AG04449 (cell line): ENCODE data around the gene TOX2.

ENCODE experiments used
- CTCF ChIA-PET: fragments of 350-600 bp; formaldehyde crosslinking; extraction: SDS; loops from one replicate; lab custom pipeline; 2021; ENCODE audit warnings: antibody characterized with exemption; lab: Yijun Ruan, JAX
- POLR2A ChIA-PET: fragments of 400-600, 350-600 bp; formaldehyde crosslinking; extraction: SDS; loops from one replicate; lab custom pipeline; 2020; ENCODE audit warnings: antibody characterized with exemption, inconsistent platforms; lab: Yijun Ruan, JAX
- DNase-seq: peaks from one replicate; pipeline ENCODE4 v3.0.0-alpha.2; 2010; ENCODE audit warnings: low read depth, low spot score
- H3K4me3 ChIP-seq: 2 replicates; pipeline ENCODE4 v1.5.1; 2011; ENCODE audit warnings: low read depth, mild to moderate bottlenecking, control low read depth, low read length
- CTCF ChIP-seq: IDR thresholded peaks from one replicate; pipeline ENCODE4 v1.5.1; 2011; ENCODE audit warnings: mild to moderate bottlenecking, moderate library complexity, low read length, control low read depth, inconsistent platforms; ENCODE audit not compliant: insufficient read depth; ENCODE audit errors: missing control alignments

Gene TOX2

GRCh38 chr20:44064501-44065400 lies 150.1 kb downstream of the TOX2 start:
- DNase-seq = no peak
- no peak overlapping the region for H3K4me3 ChIP-seq
- POLR2A ChIA-PET = no interaction called here
- TF ChIP-seq CTCF = no peak
- CTCF ChIA-PET = interaction anchor here (1.3 kb wide), 2 partner anchors 16 kb away, joined by 3 read pairs; no protein-coding TSS in a partner anchor

GRCh38 chr20:44065401-44066340 lies 151.0 kb downstream of the TOX2 start:
- POLR2A ChIA-PET = no interaction called here
- no peak for TF ChIP-seq CTCF
- DNase-seq = no peak
- CTCF ChIA-PET = interaction anchor here (1.3 kb wide), 1 partner anchor 15 kb away, joined by 3 read pairs; no protein-coding TSS in a partner anchor
- no peak overlapping the region for H3K4me3 ChIP-seq

DNA sequence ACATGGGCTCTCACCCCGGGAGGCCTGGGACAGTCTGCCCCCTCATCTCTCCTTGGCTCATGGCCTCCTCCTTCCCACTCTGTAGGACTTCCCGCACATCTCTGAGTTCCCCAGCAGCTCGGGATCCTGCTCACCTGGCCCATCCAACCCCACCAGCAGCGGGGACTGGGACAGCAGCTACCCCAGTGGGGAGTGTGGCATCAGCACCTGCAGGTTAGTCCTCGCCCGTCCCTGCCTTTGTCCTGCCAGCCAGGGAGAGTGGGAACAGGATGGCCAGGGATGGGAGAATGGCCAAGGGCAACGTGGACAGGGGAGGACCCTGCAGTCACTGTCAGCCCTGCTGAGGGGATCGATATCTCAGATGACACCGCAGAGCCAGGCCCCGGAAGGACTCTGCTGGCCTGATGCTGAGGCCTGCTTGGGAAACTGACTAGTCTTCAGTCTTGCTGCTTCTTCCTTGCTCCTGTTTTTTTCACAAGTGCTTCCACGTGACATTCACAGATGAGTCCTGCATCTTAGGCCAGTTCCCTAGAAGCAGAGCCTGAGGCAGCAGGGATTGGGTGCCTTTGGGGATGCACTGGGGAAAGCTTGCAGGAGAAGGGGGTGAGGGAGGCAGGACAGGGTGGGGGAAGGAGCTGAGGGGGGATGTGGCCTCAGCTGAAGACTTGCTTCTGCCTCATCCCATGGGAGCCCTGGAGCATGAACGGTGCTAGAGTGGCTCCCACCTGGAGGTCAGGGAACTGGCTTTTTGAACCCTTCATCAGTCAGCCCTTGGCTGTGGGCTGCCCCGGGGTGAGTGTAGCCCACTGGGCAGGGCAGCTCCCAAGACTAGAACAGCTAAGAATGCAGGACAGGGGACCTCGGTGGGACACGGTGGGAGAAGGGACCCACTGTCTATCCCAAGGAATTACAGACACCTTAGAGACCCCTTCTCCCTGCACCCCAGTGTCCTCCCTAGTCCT lies 152.3 kb downstream of the TOX2 start:
- POLR2A ChIA-PET = no interaction called here
- H3K4me3 ChIP-seq = no peak overlapping the region
- CTCF ChIA-PET = no interaction called here
- TF ChIP-seq CTCF = no peak
- DNase-seq = no peak

- ChIA-PET CTCF (no interaction called here), POLR2A (no interaction called here)
- TF ChIP-seq CTCF = no peak
- DNase-seq = no peak
- no peak overlapping the region for H3K4me3 ChIP-seq
These were observed 153.0 kb downstream of the TOX2 start for GRCh38 chr20:44067650-44068081.

DNA sequence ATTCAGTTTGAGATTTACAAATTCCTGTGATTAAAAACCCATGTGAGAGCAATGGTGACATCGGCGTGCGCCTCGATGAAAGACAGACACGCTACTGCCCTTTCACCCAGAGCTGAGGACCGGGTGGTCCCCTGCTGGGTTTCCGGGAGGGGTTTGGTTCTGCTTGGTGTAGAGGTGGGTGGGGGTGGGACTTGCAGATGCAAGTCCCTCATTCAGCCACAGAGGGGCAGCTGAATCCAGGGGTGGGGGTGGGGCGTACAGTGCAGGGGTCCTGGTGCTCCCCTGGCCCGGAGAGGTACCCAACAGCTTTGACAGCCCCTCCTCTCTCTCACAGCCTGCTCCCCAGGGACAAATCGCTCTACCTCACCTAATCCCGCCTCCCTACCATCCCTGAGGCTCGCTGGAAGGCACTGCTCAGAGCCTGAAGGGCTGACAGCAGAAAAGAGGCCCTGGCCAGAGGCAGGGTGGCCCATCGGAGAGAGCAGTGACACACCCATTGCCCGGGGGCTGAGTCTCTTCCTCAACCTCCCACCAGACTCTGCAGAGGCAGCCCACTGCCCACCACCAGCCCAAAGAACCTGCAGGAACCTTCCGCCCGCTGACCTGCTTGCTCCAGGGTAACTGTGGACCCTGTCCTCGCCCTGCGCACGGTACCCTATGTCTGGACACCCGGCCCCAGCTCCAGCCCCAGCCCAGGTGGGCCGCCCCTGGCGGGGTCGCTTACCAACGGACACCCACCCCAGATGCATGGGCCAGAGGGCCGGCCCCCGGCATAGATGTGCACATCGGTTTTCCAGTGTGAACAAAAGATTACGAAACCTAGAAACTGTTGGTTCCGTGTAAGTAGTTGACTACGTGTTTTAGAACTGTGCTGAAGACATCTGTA lies 153.9 kb downstream of the TOX2 start:
- TF ChIP-seq CTCF = no peak
- ChIA-PET CTCF (interaction anchor here (1.2 kb wide), 1 partner anchor 12 kb away, joined by 7 read pairs; no protein-coding TSS in a partner anchor), POLR2A (no interaction called here)
- no peak overlapping the region for H3K4me3 ChIP-seq
- no peak for DNase-seq
